ENCODE data around the gene DPP6. TPM values are rescaled to one million over a fixed set of nuclear protein-coding genes. Genes with fewer than 3 reads are reported as not detected.

Gene DPP6
- total RNA-seq, 1 donor from 2014 or later: not detected

GRCh38 chr7:154231732-154232131, 179.5 kb downstream of the DPP6 start:
- DNase-seq (ENCODE audit: low read depth): no peak

DNA sequence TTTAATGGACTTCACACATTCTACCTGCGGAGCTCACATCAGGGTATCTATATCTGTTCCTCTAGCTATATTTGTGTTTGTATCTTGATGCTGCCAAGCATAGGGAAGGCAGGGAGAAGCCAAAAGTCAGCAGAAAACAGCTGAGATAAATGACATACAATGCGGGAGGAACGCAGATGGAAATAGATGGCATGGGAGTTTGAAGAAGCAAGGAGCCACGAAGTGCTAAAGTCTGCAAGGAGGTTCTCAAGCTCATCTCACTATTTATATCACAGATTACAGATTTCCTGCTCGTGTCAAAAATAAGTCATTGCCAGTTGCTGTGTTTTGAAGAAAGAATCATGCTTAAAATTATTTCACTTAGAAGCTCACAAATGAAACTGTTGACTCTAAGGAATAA, 180.5 kb downstream of the DPP6 start:
- DNase-seq (ENCODE audit: low read depth): no peak

- DNase-seq (ENCODE audit: low read depth): no peak
Measured at GRCh38 chr7:154241988-154242387, 189.8 kb downstream of the DPP6 start.

DNA sequence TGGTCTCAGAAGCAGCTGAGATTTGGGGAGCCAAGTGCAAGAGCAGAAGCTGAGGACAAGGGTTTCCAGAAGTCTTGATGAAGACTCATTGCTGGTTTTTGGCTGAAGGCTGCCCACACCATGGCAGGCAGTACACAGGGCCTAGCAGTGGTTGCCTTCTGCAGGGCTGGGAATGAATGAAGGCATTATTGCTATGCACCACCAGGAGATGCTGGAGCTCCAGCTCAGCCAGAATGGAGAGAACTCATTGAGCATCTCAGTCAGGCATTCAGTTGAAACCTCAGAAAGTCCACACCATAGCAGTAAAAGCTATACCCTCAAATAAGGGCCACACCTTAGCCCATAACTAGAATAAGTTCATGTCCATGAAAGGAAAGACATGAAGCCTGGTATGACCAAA, 190.5 kb downstream of the DPP6 start:
- no peak for DNase-seq (ENCODE audit: low read depth)

DNA sequence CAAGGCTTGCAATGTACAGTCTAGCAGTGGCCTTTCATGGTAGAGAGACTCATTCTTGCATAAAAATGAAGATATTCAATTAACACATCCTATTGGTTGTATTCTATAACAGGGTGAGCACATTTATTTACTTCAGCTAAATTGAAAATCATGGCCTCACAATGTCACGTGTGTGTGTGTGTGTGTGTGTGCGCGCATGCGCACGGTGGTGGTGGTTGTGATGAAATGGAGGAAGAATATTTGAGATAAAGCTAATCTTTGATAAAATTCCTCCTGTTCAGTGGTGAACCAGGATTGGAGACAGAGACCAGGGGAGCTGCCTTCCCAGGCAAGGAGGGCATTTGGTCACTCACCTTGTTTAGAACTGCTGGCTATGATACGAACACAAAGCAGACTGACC, 199.8 kb downstream of the DPP6 start:
- no peak for DNase-seq (ENCODE audit: low read depth)

DNA sequence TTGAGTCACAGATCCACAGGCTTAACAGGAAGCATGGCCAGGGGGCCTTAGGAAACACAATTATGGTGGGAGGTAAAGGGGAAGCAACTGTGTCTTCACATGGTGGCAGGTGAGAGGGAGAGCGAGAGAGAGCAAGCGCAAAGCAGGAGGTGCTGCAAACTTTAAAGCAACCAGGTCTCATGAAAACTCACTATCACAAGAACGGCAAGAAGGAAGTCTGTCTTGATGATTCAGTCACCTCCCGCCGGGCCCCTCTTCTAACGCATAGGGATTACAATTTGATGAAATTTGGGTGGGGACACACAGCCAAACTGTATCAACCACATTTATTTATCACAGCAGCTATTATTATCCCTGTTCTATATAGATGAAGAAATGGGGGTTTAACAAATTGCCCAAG, 201.6 kb downstream of the DPP6 start:
- no peak for DNase-seq (ENCODE audit: low read depth)

GRCh38 chr7:154255324-154255723, 203.1 kb downstream of the DPP6 start:
- no peak for DNase-seq (ENCODE audit: low read depth)

- no peak for DNase-seq (ENCODE audit: low read depth)
Measured at GRCh38 chr7:154256150-154256549, 204.0 kb downstream of the DPP6 start.

GRCh38 chr7:154259396-154259795, 207.2 kb downstream of the DPP6 start:
- no peak for DNase-seq (ENCODE audit: low read depth)

DNA sequence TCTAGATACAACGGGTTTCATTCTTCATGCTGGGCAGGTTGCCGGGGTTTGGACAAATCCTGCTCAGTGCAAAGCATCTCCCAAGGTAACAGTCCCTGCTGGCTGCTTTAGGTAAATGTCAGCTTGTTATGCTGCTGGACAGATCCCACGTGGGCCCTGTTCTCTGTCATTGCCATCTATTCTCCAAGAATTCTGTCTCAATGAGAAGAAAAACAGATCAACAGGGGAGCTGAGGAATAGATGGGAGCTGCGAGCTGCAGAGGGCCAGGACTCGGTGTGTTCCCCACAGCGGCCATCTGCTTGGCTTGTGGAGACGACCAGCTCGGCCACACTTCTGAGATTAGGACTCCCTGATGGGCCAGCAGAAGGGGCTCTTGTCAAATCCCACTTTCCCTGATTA, 235.2 kb downstream of the DPP6 start:
- no peak for DNase-seq (ENCODE audit: low read depth)

DNA sequence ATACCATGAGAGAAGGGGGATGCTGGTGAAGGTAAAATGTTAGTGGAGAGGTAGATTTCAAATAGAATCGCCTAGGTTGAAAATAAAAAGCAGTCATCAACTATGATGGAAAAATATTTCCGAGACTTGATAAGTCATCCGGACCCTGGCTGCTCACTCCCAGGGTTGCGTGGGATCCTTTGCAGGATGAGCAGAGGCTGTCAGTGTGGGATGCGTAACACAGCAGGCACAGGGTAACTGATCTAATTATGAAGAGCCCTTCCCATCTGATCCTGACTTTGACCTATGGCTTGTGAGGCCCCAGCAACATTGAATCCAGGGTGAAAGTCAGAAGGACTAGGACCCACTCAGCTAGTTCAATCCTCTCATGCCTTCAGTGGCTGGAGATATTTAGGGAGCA, 236.9 kb downstream of the DPP6 start:
- no peak for DNase-seq (ENCODE audit: low read depth)

DNA sequence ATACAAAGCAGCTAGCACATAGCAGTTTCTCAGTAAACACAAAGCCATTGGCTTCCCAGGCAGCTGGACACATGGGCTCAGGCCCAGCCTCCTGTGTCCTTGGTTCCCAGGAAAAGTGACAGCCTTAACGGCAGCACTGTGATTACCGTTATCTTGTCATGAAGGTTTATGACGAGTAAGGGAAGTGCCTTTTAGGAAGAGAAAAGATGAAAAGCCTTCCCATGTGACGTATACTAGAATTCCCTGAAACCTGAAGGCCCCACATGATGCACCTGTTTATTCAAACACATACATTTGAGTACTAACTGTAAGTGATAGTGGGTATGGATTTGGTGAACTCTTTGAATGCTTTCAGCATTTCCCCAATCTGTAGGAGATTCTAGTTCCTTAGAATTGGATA, 244.2 kb downstream of the DPP6 start:
- DNase-seq (ENCODE audit: low read depth): no peak

DNA sequence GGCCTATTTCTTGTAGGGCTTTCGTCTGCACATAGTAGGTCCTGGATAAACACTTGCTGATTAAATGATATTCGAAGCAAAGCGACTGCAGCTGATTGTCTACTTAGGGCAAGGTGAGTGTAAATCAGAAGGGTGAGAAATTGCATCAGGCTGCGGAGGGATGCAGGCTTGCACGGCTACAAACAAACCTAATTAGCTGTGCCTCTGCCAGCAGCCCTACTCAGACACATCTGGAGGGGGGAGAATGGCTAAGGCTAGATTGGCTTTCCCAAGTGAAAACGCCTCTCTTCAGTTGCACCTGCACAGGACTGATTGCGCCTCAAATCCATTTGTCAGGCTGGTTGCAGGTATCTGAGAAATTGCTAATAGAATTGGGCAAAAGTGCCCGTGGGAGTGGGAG, 247.5 kb downstream of the DPP6 start:
- DNase-seq (ENCODE audit: low read depth): no peak

- no peak for DNase-seq (ENCODE audit: low read depth)
Measured at GRCh38 chr7:154302380-154302779, 250.2 kb downstream of the DPP6 start.

DNA sequence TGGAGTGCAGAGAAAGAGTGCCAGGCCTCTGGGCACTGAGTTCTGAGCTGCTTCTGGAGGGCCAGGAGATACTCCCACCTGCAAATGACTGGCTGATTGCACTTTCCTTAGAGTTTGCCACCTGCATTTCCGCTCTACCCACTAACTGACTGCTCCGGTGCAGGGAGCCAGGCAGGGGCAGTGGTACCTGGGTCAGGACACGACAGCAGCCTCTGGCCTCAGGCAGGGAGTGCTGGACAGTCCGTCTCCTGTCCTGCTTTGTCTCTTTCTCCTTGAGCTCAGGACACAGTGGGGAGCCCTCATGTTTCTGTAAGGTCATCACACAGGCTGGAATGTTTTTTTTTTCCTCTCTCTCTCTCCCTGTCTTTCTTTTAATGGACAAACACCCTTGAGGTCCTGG, 252.0 kb downstream of the DPP6 start:
- no peak for DNase-seq (ENCODE audit: low read depth)

- no peak for DNase-seq (ENCODE audit: low read depth)
Measured at GRCh38 chr7:154304740-154305700, 252.8 kb downstream of the DPP6 start.

- DNase-seq (ENCODE audit: low read depth): no peak
Measured at GRCh38 chr7:154306036-154306435, 253.8 kb downstream of the DPP6 start.

GRCh38 chr7:154308928-154309327, 256.7 kb downstream of the DPP6 start:
- no peak for DNase-seq (ENCODE audit: low read depth)

DNA sequence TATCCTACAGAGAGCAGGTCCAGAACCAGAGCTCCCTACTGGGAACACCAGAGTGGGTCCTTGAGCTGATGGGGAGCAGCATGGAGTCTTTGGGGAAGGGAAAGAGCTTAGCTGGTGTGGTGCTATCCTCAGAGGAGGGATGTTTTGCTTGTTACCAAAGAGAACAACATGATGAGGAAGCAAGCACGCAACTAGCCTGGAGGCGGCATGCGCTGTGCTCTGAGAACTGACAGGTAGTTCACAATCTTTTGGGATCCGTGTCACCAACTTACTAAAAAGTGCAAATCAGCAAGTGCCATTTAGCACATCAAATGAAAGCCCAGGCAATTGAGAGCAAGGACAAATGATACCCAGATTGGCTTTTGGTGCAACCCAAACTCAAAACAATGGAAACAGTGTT, 257.9 kb downstream of the DPP6 start:
- DNase-seq (ENCODE audit: low read depth): no peak

GRCh38 chr7:154324196-154324595, 272.0 kb downstream of the DPP6 start:
- no peak for DNase-seq (ENCODE audit: low read depth)

- no peak for DNase-seq (ENCODE audit: low read depth)
Measured at GRCh38 chr7:154326421-154326820, 274.2 kb downstream of the DPP6 start.

- no peak for DNase-seq (ENCODE audit: low read depth)
Measured at GRCh38 chr7:154330318-154330717, 278.1 kb downstream of the DPP6 start.
